ENCODE measurements around the gene LRP11.

GRCh38 chr6:149852881-149853280, 11.3 kb downstream of the LRP11 start:
- no peak for TF ChIP-seq CTCF (IDR thresholded peaks at IDR 0.05)
- TF ChIP-seq POLR2A (IDR thresholded peaks at IDR 0.05): no peak
- TF ChIP-seq POLR2AphosphoS5 (IDR thresholded peaks at IDR 0.05): no peak
